ENCODE data around the gene ABHD17C. TPM values are rescaled to one million over a fixed set of nuclear protein-coding genes. Genes with fewer than 3 reads are reported as not detected.

Gene ABHD17C
- total RNA-seq, 1 donor from 2014 or later, result 3.7 TPM

DNA sequence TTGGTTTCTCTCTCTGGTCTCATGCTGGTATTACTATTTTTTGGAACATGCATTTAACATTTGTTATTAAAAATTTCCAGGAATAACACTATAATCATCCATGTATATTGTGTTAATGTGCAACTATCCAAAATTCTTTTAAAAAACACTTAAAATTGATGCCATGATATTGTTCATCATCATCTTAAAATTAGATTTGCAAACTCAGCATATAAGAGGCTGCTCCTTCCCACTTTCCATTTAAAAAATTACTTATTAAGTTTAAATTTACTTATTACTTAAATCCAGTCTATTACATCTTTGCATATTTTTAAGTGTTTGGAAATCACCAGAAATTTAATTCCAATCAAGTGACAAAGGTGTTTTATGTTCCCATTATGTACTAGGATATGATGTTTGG lies 5.8 kb upstream of the ABHD17C start:
- ATAC-seq, result no peak

DNA sequence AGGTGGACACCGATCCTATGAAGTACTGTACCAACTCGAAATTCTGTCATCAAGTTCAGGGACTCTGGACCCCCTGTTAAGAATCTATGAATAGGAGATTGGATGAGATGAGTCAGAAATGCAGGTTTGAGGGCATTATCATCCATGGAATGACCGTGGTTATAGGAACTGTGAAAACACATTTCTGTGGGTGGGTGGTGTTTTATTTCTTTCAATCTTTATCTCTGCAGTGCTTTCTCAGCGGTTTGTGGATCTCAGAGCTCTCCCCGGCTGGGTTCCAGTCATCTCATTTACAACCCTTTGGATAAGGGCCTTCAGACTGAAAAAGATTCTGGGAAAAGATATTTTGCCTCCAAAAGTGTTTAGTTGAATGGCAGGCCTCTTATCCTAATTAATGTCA lies 5.4 kb upstream of the ABHD17C start:
- DNase-seq (ENCODE audit: low spot score) (no peak), ATAC-seq (no peak)

More for the DNA sequence above, 5.8 kb upstream of the ABHD17C start:
- DNase-seq (ENCODE audit: low spot score), result no peak

DNA sequence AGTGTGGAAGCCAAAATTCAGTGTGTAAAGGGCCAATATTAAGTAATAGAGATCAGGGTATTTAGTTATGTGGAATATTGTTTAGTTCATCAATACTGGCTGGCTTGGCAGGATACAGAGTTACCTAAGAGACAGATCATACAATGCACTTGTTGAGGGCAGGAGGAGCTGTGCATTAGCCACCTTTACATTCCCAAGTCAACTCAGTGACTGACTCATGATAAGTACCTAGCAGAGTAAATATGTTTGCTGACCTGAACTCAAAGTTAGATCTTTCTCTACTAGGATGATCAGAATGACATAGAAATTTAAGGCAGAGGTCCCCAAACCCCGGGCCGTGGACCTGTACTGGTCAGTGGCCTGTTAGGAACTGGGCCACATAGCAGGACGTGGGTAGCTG lies 3.5 kb upstream of the ABHD17C start:
- DNase-seq (ENCODE audit: low spot score), result no peak
- no peak for ATAC-seq

DNA sequence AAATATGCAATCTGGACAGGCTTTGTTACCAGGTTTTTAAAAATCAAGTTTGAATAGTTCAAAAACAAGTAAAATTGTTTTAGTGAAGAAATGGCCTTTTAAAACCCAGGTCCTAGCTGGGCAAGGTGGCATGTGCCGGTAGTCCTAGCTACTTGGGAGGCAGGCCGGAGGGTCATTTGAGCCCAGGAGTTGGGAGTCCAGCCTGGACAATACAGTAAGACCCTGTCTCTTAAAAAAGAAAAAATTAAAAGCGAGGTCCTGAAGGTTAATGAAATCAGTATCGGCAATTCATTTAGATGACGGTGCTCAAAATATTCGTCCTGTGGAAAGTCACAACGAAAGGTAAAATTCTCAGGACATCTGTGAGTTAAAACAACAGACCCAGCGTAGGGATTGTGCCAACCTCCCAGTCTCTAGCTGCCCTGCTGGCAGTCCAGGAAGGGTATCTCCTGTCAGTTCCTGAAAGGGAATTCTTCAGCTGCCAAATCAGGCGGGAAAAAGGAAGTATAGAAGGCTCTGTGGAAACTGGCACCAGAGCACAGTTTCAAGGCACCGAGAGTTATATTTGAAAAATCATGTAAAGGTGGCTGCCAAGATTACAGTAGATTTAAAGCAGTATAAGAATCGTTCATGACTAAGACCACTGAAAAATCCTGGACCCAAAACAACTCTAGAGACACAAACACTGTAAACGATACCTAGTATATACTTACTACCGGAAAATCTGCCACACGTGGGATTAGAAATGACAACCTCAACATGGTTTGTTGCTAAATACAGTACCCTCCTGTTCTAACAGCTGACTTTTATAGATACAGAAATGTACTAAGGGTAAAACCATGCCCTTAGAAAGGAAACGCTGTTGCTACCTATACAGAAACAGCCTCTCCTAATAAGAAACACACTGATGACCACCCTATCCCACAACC lies 1.2 kb upstream of the ABHD17C start:
- no peak for DNase-seq (ENCODE audit: low spot score)
- ATAC-seq, result no peak

GRCh38 chr15:80694611-80695098 lies 455 bp upstream of the ABHD17C start:
- ATAC-seq (peak; percentile 54), DNase-seq (ENCODE audit: low spot score) (peak; percentile 66)

- ATAC-seq (peak; percentile 48), DNase-seq (ENCODE audit: low spot score) (peak; percentile 53)
Measured at GRCh38 chr15:80695911-80696661, 976 bp downstream of the ABHD17C start.

- no peak for DNase-seq (ENCODE audit: low spot score)
Measured at GRCh38 chr15:80697075-80697685, 2.1 kb downstream of the ABHD17C start.

DNA sequence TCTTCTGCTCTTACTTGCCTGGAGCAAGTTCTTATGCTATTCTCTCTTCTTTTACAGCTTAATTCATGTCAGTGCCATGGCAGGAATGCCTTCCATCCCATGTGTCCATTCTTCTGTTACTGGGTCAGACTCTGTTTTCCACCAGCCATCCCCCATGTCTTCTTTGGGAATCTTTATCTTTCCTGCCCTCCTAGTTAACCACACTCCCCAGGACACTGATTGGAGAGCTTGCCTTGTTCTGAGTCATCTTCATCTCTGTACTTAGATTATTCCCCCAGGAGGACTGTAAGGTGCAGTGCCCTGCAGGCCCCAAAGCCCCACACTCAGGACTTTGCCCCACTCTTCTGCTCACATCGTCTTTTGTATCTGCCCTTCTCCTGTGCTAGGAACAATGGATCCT lies 3.6 kb downstream of the ABHD17C start:
- DNase-seq (ENCODE audit: low spot score) (no peak), ATAC-seq (no peak)

More at GRCh38 chr15:80697075-80697685, 2.1 kb downstream of the ABHD17C start:
- ATAC-seq, result no peak

DNA sequence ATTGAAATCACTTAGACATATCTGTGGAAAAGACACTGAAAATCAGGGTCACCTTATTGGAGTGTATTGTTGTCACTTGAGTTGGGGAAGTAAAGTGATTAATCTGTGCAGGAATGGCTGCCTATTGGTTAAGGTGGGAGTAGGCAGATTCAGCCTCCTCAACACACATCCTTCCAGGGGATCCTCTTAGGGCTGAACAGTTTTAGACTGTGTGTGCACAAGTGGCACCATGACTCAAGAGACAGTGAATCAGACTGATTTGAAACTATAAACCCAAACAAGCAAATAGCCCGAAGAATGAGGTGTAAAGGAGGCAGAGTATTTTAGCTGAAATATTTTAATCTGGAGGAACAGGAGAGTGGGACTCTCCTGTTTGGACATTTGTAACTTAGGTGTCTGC lies 4.9 kb downstream of the ABHD17C start:
- no peak for ATAC-seq
- DNase-seq (ENCODE audit: low spot score), result no peak

DNA sequence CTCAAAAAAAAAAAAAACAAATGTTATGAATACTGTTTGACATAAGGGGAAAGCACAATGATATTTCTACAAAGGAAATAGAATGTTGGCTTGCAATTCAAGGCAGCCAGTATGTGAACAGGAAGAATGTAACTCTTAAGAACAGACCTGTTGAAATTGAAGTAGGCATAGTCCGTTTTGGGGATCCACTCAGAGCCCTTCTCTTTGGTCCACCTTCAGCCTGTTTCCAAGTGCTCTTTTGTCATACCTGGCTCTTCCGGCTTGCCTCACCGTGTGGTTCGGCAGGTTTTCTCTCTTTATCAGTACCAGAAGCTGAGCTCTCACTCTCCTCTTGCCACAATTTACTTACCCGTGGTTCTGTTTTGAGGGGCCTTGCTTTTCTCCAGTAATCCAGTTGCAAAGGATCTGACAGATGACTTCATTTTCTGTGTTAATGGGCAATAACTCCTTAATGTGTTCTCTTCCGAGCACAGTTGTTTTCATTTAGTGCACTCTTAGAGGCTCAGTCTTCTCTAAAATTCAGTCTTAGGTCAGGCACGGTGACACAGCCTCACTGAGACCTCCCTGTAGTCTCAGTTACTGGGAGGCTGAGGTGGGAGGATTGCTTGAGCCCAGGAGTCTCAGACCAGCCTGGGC lies 6.7 kb downstream of the ABHD17C start:
- ATAC-seq, result no peak
- DNase-seq (ENCODE audit: low spot score), result no peak

DNA sequence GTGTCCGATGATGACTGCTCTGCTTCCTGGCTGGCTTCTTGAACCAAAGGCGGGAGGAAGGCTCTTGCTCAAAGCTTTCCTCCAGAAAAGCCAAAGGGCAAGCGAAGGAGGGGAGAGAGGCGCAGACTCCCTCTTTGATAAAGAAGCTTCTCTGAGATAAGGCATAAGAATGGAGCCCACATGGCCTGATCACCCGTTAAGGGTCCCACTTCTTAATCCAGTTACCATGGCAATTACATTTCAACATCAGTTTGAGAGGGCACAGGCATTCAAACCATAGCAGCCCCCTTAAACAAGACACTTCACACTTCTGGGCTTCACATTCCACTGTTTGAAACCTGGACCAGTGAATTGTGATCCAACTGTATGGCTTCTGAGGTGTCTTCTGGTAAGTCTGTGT lies 8.0 kb downstream of the ABHD17C start:
- DNase-seq (ENCODE audit: low spot score) (no peak), ATAC-seq (no peak)

DNA sequence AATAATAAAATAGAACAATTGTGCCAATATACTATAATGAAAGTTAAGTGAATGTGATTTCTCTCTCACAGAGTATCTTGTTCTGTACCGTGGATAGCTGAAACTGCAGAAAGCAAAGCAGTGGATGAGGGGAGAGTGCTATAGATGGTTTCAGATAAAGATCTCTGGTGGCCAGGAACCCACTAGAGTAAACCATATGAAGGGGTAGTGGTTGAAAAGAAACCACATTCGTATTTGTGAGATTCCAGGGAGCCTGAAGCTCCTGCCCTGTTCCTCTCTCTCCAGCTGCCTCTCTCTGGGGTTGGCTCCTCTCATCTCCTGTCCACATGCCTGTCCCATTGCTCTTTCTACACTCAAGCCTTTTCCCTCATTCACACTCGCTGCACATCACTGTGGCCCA lies 8.9 kb downstream of the ABHD17C start:
- DNase-seq (ENCODE audit: low spot score) (no peak), ATAC-seq (no peak)

DNA sequence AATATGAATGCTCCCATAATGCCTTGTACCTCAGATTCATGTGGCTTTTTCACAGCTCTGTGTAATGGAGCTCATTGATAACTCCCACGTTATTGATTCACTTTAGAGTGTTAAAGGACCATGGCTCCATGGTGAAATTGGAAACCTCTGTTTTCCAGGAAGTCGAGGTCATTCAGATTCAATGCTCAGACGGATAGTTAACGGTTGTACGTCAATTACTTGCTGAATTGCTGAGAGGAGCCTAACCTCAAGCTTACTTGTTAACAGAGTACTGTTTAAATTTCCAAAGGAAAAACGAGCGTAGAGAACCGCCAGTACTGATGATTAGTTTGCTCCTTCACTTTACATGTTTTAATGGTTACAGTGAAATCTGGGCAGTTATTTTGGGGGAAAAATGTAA lies 11.1 kb downstream of the ABHD17C start:
- ATAC-seq (no peak), DNase-seq (ENCODE audit: low spot score) (no peak)

GRCh38 chr15:80709542-80709941 lies 14.4 kb downstream of the ABHD17C start:
- DNase-seq (ENCODE audit: low spot score), result no peak
- ATAC-seq, result no peak

GRCh38 chr15:80710635-80711554 lies 15.8 kb downstream of the ABHD17C start:
- ATAC-seq (no peak), DNase-seq (ENCODE audit: low spot score) (no peak)

GRCh38 chr15:80711886-80712285 lies 16.8 kb downstream of the ABHD17C start:
- ATAC-seq, result no peak

DNA sequence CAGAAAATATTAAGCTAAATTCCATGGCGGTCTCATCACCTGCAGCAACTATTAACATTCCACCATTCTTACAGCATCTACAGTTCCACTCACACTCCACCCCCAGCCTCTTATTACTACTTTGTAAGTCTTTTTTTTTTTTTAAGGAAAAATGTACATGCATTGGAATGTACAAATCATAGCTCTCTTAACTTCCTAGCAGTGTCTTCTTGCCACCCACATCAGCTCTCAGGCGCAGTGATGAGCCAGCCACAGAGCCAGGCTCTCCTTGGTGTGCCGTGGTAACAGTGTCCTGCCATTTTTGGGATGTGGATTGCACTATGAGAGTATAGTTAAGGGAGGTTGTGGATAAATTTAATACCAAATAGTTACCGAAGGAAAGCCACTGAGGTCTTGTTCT lies 17.8 kb downstream of the ABHD17C start:
- no peak for ATAC-seq
- no peak for DNase-seq (ENCODE audit: low spot score)

More at GRCh38 chr15:80711886-80712285, 16.8 kb downstream of the ABHD17C start:
- no peak for DNase-seq (ENCODE audit: low spot score)

DNA sequence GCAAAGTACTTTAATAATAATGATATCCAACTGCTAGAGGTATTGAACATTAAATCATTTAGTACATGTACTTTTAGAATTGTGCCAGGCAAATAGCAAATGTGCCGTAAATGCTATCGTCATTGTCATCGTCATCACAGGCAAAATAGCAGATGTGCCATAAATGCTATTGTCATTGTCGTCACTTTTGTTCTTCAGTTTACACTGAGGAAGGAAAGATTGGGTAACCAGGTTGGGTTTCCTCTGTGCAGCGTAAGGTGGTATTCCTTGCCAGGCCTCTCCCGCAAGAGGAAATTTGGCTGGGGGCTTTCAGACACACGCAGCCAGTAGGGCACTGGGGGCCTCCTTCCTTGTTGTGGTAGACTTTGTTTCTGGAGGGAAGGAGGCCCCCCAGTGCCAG lies 26.4 kb downstream of the ABHD17C start:
- no peak for ATAC-seq
- no peak for DNase-seq (ENCODE audit: low spot score)

DNA sequence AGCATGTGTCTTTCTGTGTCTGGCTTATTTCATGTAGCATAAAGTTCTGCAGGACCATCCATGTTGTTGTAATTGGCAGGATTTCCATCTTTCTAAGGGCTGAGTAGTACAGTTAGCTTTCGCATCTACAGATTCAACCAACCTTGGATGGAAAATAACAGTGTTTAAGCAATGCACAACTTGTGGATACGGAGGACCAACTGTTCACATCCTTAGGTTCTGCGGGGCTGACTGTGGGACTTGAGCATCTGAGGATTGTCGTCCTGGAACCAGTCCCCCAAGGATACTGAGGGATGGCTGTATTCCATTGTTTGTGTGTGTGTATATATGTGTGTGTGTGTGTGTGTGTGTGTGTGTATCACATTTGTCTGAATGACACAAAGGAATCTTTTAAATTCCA lies 27.7 kb downstream of the ABHD17C start:
- no peak for ATAC-seq

DNA sequence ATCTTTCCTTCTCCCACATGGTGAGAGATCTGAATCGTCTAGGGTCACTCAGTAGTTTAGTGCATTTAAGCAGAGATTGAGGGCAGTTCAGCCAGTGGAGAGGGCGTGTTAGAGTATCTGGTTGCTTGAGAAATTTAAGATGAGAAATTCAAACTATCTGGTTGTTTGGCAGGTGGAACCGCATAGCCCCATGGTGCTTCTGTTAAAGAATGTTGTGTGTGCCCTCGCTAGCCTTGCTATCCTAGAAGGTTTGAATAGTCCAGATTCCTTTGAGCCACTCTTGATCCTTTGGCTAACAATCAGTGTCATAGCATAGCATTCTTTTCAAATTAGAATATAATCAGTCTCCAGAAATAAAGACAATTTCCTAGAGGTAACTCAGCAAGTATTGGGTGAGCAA lies 32.1 kb downstream of the ABHD17C start:
- no peak for ATAC-seq

More for the DNA sequence above, 27.7 kb downstream of the ABHD17C start:
- no peak for DNase-seq (ENCODE audit: low spot score)

More for the DNA sequence above, 32.1 kb downstream of the ABHD17C start:
- DNase-seq (ENCODE audit: low spot score), result no peak

Measured in left lobe of liver (tissue), 2 donors.